Loucy (cell line): ENCODE measurements around the gene ANGPTL2.

ENCODE experiments used
- H2AFZ ChIP-seq: fragments of 200-600 bp; sonication (generic); 2 replicates; pipeline ENCODE4 v1.6.0; 2016; ENCODE audit warnings: antibody characterized with exemption, mild to moderate bottlenecking, low read length, moderate library complexity
- H3F3A ChIP-seq: fragments of 200-600 bp; 2 replicates; pipeline ENCODE4 v1.6.0; 2016; ENCODE audit warnings: antibody characterized with exemption, low read depth, mild to moderate bottlenecking
- H3K27me3 ChIP-seq: fragments of 200-600 bp; sonication (generic); 2 replicates; pipeline ENCODE4 v1.6.1; 2014; ENCODE audit warnings: low read length, mild to moderate bottlenecking; ENCODE audit not compliant: insufficient read depth, poor library complexity, severe bottlenecking
- H3K36me3 ChIP-seq: fragments of 200-600 bp; sonication (generic); 2 replicates; pipeline ENCODE4 v1.6.1; 2016; ENCODE audit warnings: low read length; ENCODE audit not compliant: insufficient read depth
- H3K4me1 ChIP-seq: fragments of 200-600 bp; sonication (generic); 2 replicates; pipeline ENCODE4 v1.5.1; 2014; ENCODE audit warnings: low read length, mild to moderate bottlenecking; ENCODE audit not compliant: insufficient read depth, poor library complexity, severe bottlenecking
- H3K4me2 ChIP-seq: fragments of 200-600 bp; sonication (generic); 2 replicates; pipeline ENCODE4 v1.6.0; 2014; ENCODE audit warnings: antibody characterized with exemption, low read length, low read depth, mild to moderate bottlenecking; ENCODE audit not compliant: poor library complexity, severe bottlenecking
- H3K4me3 ChIP-seq: fragments of 200-600 bp; sonication (generic); 2 replicates; pipeline ENCODE4 v1.5.1; 2014; ENCODE audit warnings: low read length, mild to moderate bottlenecking, mixed read lengths; ENCODE audit not compliant: poor library complexity, severe bottlenecking
- H3K79me2 ChIP-seq: fragments of 200-600 bp; sonication (generic); 2 replicates; pipeline ENCODE4 v1.6.1; 2014; ENCODE audit warnings: low read length; ENCODE audit not compliant: insufficient read depth
- H3K9ac ChIP-seq: fragments of 200-600 bp; sonication (generic); 2 replicates; pipeline ENCODE4 v1.6.0; 2014; ENCODE audit warnings: mild to moderate bottlenecking, low read depth, low read length, moderate library complexity; ENCODE audit not compliant: poor library complexity, severe bottlenecking
- H3K9me2 ChIP-seq: fragments of 200-600 bp; sonication (generic); replicated peaks from 2 replicates; pipeline ENCODE4 v1.6.1; 2016; ENCODE audit warnings: low read depth, low read length, mixed read lengths
- H3K9me3 ChIP-seq: fragments of 200-600 bp; sonication (generic); 2 replicates; pipeline ENCODE4 v1.6.1; 2014; ENCODE audit warnings: mild to moderate bottlenecking, antibody characterized with exemption, low read length, low read depth; ENCODE audit not compliant: insufficient read depth
- H4K20me1 ChIP-seq: fragments of 200-600 bp; sonication (generic); 2 replicates; pipeline ENCODE4 v1.6.0; 2014; ENCODE audit warnings: antibody characterized with exemption, low read length, mild to moderate bottlenecking; ENCODE audit not compliant: insufficient read depth, poor library complexity, severe bottlenecking
- EZH2phosphoT487 ChIP-seq: fragments of 200-600 bp; IDR thresholded peaks from 2 replicates; pipeline ENCODE4 v1.6.1; 2018; ENCODE audit warnings: antibody characterized with exemption, mild to moderate bottlenecking, moderate library complexity, borderline replicate concordance
- TF ChIP-seq, protein P1 (sequence below): fragments of 200-600 bp; sonication (generic); conservative IDR thresholded peaks from 2 replicates; pipeline ENCODE4 v1.5.1; 2014; ENCODE audit warnings: mild to moderate bottlenecking, antibody characterized with exemption, low read length

ANGPTL2 gene

DNA sequence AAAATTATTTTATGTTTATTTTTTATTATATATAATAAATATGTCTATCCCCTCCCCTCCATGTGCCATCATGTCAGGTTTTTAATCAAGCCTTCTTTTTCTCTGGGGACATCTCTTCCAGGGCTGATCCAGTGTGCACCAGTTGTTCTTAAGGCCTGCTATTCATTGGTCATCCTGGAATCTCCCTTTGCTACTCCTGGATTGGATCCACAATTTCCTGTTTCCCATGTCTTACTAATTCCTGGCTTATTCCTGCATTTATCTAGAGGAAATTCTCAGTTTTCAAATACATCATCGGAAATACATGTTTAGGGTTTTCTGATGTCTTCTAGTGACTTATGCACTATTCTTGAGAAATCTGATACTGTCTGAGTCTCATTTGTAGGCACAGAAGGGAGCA lies 56.8 kb downstream of the ANGPTL2 start:
- H3K36me3 ChIP-seq: no peaks in the 10 kb centered on the region

DNA sequence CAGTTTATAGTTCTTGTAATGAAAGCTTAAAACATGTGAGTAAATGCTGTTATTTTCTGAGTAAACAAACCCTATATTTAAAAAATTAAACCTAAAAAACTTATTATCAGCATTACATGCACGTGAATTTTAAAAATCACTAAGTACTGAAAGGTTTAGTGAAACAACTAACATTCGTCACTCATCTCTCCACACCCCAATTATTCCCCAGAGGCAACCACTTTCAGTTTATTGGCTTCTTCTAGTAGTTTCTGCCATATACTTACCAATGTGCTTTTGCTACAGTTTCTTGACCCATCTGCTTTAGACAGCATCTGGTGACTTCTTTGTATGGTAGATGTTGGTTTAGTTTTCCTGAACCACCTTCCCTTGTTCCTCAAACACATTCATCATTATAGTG lies 58.1 kb downstream of the ANGPTL2 start:
- no peaks in the 10 kb centered on the region for H3K4me1 ChIP-seq
- no peaks in the 10 kb centered on the region for H3K9me3 ChIP-seq
- H3K79me2 ChIP-seq: no peaks in the 10 kb centered on the region
- H3K4me2 ChIP-seq: no peak overlapping the region
- H3K9me2 ChIP-seq: no peaks in the 10 kb centered on the region
- no peak for TF ChIP-seq EZH2phosphoT487
- TF ChIP-seq, protein P1, sequence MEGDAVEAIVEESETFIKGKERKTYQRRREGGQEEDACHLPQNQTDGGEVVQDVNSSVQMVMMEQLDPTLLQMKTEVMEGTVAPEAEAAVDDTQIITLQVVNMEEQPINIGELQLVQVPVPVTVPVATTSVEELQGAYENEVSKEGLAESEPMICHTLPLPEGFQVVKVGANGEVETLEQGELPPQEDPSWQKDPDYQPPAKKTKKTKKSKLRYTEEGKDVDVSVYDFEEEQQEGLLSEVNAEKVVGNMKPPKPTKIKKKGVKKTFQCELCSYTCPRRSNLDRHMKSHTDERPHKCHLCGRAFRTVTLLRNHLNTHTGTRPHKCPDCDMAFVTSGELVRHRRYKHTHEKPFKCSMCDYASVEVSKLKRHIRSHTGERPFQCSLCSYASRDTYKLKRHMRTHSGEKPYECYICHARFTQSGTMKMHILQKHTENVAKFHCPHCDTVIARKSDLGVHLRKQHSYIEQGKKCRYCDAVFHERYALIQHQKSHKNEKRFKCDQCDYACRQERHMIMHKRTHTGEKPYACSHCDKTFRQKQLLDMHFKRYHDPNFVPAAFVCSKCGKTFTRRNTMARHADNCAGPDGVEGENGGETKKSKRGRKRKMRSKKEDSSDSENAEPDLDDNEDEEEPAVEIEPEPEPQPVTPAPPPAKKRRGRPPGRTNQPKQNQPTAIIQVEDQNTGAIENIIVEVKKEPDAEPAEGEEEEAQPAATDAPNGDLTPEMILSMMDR: no peak
- no peaks in the 10 kb centered on the region for H3K36me3 ChIP-seq
- no peak overlapping the region for H3K9ac ChIP-seq
- no peak overlapping the region for H2AFZ ChIP-seq
- no peaks in the 10 kb centered on the region for H3F3A ChIP-seq
- H4K20me1 ChIP-seq: no peaks in the 10 kb centered on the region
- H3K4me3 ChIP-seq: no peak overlapping the region
- H3K27me3 ChIP-seq: no peaks in the 10 kb centered on the region

More for the DNA sequence above, 56.8 kb downstream of the ANGPTL2 start:
- TF ChIP-seq, protein P1: no peak
- no peak for TF ChIP-seq EZH2phosphoT487
- no peak overlapping the region for H2AFZ ChIP-seq
- no peaks in the 10 kb centered on the region for H4K20me1 ChIP-seq
- H3K9ac ChIP-seq: no peak overlapping the region
- H3K9me3 ChIP-seq: no peaks in the 10 kb centered on the region
- H3F3A ChIP-seq: no peaks in the 10 kb centered on the region
- no peaks in the 10 kb centered on the region for H3K27me3 ChIP-seq
- no peaks in the 10 kb centered on the region for H3K79me2 ChIP-seq
- no peak overlapping the region for H3K4me3 ChIP-seq
- no peaks in the 10 kb centered on the region for H3K4me1 ChIP-seq
- no peak overlapping the region for H3K4me2 ChIP-seq
- no peaks in the 10 kb centered on the region for H3K9me2 ChIP-seq

DNA sequence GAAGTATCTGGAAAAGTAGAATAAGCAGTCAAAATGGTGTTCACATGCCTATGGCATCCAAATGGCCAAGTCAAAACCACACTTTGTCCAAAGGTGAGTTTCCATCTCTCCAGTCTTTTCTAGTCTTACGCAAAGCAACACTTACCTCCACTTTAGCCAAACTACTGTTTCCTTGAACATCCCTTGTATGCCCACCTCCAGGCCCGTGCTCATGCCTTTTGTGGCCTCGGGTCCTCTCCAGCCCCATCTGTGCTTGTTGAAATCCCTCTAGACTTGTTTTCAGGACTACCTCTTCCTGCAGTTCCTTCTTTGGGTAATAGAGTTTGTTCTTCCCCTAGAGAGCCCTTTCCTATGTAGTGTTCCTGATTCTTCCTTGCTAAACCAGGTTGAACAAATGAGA lies 61.0 kb downstream of the ANGPTL2 start:
- Histone ChIP-seq H3K79me2 (no peaks in the 10 kb centered on the region), H3K36me3 (no peaks in the 10 kb centered on the region), H3K9me2 (no peaks in the 10 kb centered on the region), H3K27me3 (no peaks in the 10 kb centered on the region), H3K4me3 (no peak overlapping the region), H3K9me3 (no peaks in the 10 kb centered on the region), H4K20me1 (no peaks in the 10 kb centered on the region), H3F3A (no peaks in the 10 kb centered on the region), H3K4me1 (no peaks in the 10 kb centered on the region), H3K4me2 (no peak overlapping the region), H2AFZ (no peak overlapping the region), H3K9ac (no peak overlapping the region)
- TF ChIP-seq, protein P1: no peak
- no peak for TF ChIP-seq EZH2phosphoT487
